ENCODE results near the gene AGPAT2. TPM values are rescaled to one million over a fixed set of nuclear protein-coding genes. Genes with fewer than 3 reads are reported as not detected.

The AGPAT2 gene
- total and polyA plus RNA-seq, 2 of the 4 experiments (the other 2 are of a cell fraction) = 16.1 to 39.5 TPM

GRCh38 chr9:136675477-136676296 is 11.6 kb downstream of the AGPAT2 start:
- Histone ChIP-seq H2BK5ac (ENCODE audit: low read depth, low read length, poor library complexity, severe bottlenecking) (no peak overlapping the region), H4K5ac (ENCODE audit: low read depth, low read length) (no peak overlapping the region), H3K4me2 (ENCODE audit: low read depth, low read length) (no peak overlapping the region), H3K79me1 (ENCODE audit: low read depth in 1 of 2, low read length in 2 of 2) (0 out of 4 replicates have a peak, but pooled peaks cover 0 to 8% of the 10 kb centered on the region in 2 experiments), H3K23ac (ENCODE audit: low read depth, low read length) (no peak overlapping the region), H2BK20ac (ENCODE audit: low read depth, low read length) (no peak overlapping the region), H2AFZ (replicated peaks; ENCODE audit: low read length, poor library complexity) (no peak overlapping the region), H2BK120ac (ENCODE audit: low read depth, low read length) (no peak overlapping the region), H2BK15ac (ENCODE audit: low read depth, low read length) (no peak overlapping the region), H2AK5ac (ENCODE audit: low read depth, low read length) (no peak overlapping the region), H4K20me1 (ENCODE audit: insufficient read depth, low read length) (no peaks in the 10 kb centered on the region; the same call in none of the 2 replicates), H3K4ac (ENCODE audit: low read depth, low read length) (no peak overlapping the region), H3K36me3 (ENCODE audit: control insufficient read depth, insufficient read depth, low read length) (peaks cover 18% of the 10 kb centered on the region; the same call in 1 of the 2 replicates), H3K9ac (ENCODE audit: low read depth, low read length) (no peak overlapping the region), H4K91ac (ENCODE audit: insufficient read depth, low read depth, low read length) (no peak overlapping the region), H3K14ac (replicated peaks; ENCODE audit: low read depth, low read length) (no peak overlapping the region), H3K4me1 (ENCODE audit: control insufficient read depth, insufficient read depth, low read length) (no peaks in the 10 kb centered on the region), H3K4me3 (ENCODE audit: insufficient read depth, low read depth, low read length) (no peak overlapping the region), H3K56ac (ENCODE audit: extremely low read depth, insufficient read depth, low read length) (no peak overlapping the region), H4K8ac (ENCODE audit: low read depth in 2 of 2, low read length in 2 of 2) (no peak overlapping the region), H3K27ac (ENCODE audit: insufficient read depth, low read length) (no peak overlapping the region), H3K9me1 (ENCODE audit: insufficient read depth, low read length) (no peaks in the 10 kb centered on the region), H3K27me3 (ENCODE audit: control insufficient read depth, insufficient read depth, low read length) (no peaks in the 10 kb centered on the region), H2AK9ac (replicated peaks; ENCODE audit: low read depth, low read length, poor library complexity) (no peak overlapping the region), H3K18ac (ENCODE audit: low read depth, low read length) (no peak overlapping the region), H3K9me3 (ENCODE audit: control insufficient read depth, insufficient read depth, low read length) (no peaks in the 10 kb centered on the region)
- CTCF ChIA-PET = no interaction called here
- no TSS peak for BruUV-seq (replicated peaks)
- POLR2A ChIA-PET (ENCODE audit: unreplicated experiment) = no interaction called here
- no peak for TF ChIP-seq CHD1 (IDR thresholded peaks at IDR 0.05; ENCODE audit: low read depth, low read length)
- no peak for TF ChIP-seq RAD21 (IDR thresholded peaks at IDR 0.05; ENCODE audit: low read length)
- no peak for TF ChIP-seq CTCF (conservative IDR thresholded peaks at IDR 0.05; ENCODE audit: low read depth, low read length)
- no peak for TF ChIP-seq RCOR1 (IDR thresholded peaks at IDR 0.05; ENCODE audit: insufficient replicate concordance, low read length)
- no peak for TF ChIP-seq MXI1 (IDR thresholded peaks at IDR 0.05; ENCODE audit: borderline replicate concordance, low read depth, low read length)
- TF ChIP-seq USF2 (IDR thresholded peaks at IDR 0.05; ENCODE audit: low read depth, low read length) = no peak
- no peak for TF ChIP-seq SMC3 (IDR thresholded peaks at IDR 0.05; ENCODE audit: low read depth, low read length)
- TF ChIP-seq NFE2L2 (IDR thresholded peaks at IDR 0.05; ENCODE audit: low read depth, low read length) = no peak
- no peak for TF ChIP-seq BHLHE40 (IDR thresholded peaks at IDR 0.05; ENCODE audit: low read depth, low read length)
- TF ChIP-seq FOS (IDR thresholded peaks at IDR 0.05; ENCODE audit: low read depth, low read length) = no peak
- no peak for TF ChIP-seq ELK1 (IDR thresholded peaks at IDR 0.05; ENCODE audit: borderline replicate concordance, low read depth, low read length)
- no peak for TF ChIP-seq POLR2A (IDR thresholded peaks at IDR 0.05; ENCODE audit: low read depth, low read length)
- no peak for TF ChIP-seq RFX5 (IDR thresholded peaks at IDR 0.05; ENCODE audit: low read depth, low read length)
- dilution Hi-C loops (cut with HindIII; ENCODE audit: low sequenced_read_pairs, unreplicated experiment) = no loop called here
- in situ Hi-C loops (cut with MboI; ENCODE audit: low sequenced_read_pairs) = no loop called here
- DNase-seq (no peak), ATAC-seq (ENCODE audit: low read depth) (no peak)
- intact Hi-C loops (cut with micrococcal nuclease) = no loop called here
- WGBS, 2 experiments (ENCODE audit: extremely low coverage in 2 of 2, insufficient read length in 1 of 2) = no CpG with 5 or more reads among the region's 16 CpGs

Measured in IMR-90 (cell line).